Mucosa of gallbladder (tissue), 1 donor: ENCODE measurements around the gene NHSL1. TPM values are rescaled to one million over a fixed set of nuclear protein-coding genes. Genes with fewer than 3 reads are reported as not detected.
"Not testable (repeated sequence)": the region's sequence is repeated elsewhere in the genome, so short reads cannot be mapped to it uniquely, and the experiment has no call there.

ENCODE experiments used
- DNase-seq: peaks from one replicate; pipeline ENCODE4 v3.0.0-alpha.2; 2020; ENCODE audit warnings: low spot score
- total RNA-seq: library from RNA; stranded (reverse); gene quantifications from one replicate; pipeline ENCODE4 v1.2.1, GENCODE V29; 2021
- donor health status: DM: no; HTN: no; CAD: no.

Gene NHSL1
- total RNA-seq, 1 donor from 2014 or later = 44.3 TPM

DNA sequence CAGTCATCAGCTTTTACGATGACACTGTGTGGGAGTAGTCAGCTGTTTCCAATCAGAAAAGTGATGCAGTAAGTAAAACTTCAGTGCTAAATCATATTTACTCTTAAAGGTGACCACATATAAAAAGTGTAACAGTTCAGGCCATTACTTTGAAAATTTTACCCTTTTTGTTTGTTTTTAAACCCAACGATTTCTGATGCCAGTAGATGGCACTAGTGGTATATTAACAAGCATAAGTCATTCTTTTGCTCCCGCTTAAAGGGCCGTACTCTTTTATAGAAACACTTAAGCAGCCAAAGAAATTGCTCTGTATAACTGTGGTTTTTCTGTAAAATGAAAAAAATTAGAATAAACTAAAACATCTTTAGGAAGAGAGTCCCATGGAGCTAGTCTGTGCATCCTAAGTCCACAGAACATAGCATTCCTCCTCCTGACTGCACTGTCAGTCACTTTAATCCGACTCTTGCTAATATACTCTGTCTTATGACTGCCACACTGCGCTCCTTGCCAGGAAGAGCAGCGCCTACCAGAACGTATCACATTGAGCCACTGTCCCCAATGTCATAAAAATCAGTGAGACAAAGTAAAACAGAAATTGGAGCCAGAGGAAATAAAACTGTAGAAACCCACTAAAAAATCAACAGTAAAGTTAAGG lies 70.2 kb downstream of the NHSL1 start:
- DNase-seq = no peak

DNA sequence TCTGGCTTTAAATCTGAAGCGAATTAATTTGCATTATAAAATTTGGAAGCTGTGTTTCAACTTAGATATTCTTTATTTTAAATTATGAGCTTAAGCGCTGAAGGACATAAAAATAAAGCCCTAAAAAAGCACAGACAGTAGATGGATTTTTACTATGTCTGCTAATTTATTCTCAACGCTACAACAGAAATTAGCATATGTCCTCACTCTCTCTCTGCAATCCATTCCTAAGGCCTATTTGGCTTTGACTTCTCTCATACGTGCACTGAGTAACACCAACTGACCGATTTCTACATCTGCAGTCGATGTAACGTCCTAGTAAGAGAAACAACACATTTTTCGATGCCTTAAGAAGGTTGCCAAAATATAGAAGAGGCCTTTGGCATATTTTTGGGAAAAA lies 71.6 kb downstream of the NHSL1 start:
- DNase-seq = no peak

DNA sequence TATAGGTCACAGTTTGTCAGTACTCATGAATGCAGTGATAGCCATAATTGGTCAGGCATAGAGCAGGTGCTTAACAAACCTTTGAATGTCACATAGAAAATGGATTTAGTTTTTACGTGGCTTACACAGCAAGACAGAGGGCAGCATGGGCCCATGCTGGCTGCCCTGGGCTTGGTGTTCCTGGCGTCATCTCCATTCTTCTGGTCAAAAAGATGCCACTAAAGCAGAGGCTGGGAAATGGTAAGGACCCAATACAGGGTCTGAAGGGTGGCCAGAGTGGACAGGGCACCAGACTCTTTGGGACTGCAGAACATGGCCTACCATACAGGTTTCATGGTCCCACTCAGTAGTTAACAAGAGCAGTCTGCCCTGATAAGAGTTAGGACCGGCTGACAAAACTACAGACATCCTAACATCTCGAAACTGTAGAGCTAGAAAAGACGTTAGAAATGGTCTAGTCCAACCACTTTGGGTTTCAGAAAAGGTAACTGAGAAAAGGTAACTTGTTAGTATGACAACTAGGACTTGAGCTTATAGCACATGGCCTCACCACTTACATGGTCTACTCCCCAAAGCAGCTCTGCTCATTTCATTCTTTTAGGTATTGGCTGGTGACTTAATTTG lies 72.7 kb downstream of the NHSL1 start:
- DNase-seq = no peak

DNA sequence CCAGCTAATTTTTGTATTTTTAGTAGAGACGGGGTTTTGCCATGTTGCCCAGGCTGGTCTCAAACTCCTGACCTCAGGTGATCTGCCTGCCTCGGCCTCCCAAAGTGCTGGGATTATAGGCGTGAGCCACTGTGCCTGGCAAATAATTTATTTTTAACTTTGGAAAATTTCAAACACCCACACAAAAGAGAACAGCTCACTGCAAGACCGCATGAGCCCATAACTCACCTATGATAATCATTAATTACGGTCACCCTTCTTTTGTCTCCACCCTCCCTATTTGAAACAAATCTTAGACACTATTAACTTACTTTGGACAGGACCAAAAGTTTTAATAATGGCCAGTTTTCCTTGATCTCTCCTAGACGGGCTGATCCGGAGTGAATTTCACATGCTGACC lies 74.0 kb downstream of the NHSL1 start:
- DNase-seq = not testable (repeated sequence)

DNA sequence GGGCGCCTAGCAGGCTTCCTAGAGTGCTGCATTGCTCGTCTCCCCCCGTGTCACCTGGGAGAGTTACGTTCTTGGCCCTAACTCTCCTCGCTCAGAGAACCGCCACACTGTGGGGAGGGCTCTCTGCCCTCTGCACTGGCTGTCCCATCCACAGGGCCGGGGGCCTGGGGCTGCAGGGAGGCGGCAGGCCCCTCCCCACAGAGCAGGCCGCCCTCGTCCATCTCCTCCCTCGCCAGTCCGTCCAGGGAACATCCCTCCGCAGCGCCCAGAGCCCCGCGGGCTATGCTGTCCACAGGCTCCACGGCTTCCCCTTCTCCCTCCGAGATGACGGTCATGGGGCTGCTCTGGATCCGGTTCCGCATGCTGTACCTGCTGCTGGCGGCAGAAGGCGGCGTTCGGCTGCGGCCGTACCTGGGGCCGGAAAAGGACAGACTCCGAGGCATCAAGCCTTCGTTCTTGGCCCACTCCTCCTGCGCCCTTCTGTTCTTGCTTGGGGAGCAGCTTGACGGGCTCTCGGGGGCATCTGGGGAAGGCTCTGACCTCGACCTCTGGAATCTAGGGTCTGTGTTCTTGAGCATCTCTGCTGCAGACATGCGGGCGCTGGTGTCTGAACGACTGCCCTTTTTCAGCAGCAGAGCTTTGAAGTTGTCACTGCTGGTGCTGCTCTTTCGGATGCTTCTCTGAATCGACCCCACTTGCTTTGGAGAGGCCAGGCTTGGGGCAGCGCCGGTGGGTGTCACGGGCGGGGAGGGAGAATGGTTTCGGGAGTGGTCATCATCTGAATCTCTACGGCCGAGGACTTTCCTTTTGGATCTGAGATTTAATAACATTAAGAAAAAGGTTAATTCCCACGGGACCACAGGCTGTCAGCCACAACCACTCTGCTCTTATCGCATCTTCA lies 75.0 kb downstream of the NHSL1 start:
- DNase-seq = no peak

DNA sequence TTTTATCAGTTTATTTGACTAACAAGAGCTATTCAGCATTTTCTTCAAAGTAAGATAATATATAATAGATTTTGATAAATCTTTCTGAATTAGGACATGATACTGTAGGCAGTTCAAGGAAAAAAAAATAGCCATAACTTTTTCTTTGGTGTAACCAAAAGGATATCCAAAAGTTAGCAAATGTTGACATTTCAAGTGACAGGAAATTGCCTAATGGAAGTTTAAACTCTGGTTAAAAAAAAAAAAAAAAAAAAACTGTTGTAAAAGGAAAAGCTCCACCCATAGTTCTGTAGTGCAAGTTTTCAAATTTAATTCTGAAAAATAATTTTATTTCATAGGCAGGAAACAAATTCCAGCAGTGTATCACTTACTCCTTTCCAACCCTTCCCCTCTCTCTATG lies 76.4 kb downstream of the NHSL1 start:
- no peak for DNase-seq

DNA sequence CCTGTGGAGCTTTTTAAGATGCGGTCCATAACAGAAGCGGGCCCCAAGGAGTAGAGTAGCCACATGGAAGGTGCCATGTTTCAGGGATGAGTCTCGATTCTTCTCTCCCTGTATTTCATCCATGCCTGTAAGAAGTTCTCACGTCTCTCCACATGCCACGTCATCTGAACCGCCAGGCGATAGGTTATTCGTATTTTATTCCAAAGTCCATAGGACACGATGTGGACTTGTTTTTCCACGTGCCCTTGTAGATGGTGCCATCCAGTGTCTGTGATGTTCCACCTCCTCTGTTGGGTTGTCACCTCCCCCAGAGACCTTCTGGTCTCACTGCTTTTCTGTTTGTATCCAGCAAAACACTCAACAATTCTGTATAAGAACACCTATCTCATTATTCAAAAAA lies 77.7 kb downstream of the NHSL1 start:
- DNase-seq = no peak

DNA sequence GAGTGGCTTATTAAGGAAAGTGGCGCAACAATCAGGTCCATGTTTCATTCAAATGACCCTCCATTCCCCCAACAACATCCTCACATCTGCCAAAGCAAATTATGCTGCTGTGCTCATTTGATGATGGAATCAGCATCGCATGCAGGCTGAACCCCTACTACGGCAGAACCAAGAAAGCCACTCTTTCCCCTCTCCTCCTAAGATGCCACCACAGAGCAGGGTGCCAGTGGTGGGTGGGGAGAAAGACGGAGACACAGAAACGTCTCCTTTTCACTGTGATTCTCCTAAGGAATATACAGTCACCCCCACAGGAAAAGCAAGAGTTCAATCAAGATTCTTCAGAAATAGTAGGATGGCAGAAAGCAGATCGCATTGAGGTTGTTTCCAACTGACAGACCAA lies 78.2 kb downstream of the NHSL1 start:
- no peak for DNase-seq

DNA sequence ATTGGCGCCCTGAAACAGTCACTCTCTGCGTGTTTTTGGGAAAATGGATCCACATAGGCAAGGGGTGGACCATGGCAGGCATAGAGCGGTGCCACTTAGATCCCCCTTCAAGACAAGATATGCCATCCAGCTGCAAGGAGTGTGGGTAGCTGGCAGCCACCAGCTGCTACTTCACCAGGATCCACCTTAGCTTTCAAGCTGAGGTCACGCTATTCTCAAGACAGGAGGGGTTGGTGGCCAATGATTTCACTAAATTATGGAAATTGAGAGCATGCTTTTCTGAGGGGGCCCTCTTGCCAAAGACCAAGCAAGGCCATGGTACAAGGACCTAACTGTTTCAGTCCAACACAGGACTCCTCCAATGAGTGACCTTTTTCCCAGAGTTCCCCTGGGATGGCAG lies 78.9 kb downstream of the NHSL1 start:
- no peak for DNase-seq

DNA sequence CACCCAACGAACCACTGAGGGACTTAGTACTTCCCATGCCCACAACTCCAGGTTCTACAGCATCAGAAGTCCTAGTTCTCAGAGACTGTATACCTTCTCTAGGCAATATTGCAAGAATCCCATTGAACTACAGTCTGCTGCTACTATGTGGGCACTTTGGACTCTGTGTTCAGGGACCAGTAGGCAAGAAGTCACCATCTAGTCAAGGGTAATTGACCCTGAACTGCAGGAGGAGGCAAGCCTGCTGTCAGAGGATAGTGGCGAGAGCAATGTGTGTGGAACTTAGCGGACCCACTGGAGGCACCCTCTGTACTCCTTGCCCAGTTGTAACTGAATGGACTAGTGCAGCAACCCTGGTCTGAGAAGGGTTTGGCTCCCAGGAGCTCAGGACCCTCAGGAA lies 79.5 kb downstream of the NHSL1 start:
- DNase-seq = no peak

DNA sequence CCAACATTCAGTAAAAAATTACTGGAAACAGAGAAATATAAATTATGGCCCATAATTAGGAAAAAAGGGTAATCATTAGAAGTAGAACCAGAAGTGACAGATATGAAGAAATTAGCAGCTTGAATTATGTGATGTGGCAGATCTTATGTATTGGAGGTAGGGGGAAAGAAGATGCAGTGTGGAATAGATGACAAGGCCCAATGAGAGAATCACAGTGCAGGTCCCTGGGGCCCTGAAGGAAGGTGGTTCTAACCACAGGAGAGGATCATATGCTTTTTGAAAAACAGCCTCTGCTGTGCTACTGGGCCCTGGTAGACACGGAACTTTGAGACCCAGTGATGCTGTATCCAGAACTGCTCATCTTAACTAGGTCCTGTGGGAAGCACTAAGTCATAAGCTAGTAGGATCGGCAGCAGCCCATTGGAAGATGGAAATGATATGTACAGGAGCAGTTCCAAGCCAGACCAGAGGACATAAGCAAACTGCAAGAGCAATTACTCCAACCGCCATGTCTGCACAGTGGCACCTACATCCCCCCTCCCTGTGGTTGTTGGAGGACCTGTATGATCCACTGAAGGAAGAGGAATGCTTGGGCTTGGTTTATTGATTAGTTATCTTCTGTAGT lies 81.1 kb downstream of the NHSL1 start:
- no peak for DNase-seq

DNA sequence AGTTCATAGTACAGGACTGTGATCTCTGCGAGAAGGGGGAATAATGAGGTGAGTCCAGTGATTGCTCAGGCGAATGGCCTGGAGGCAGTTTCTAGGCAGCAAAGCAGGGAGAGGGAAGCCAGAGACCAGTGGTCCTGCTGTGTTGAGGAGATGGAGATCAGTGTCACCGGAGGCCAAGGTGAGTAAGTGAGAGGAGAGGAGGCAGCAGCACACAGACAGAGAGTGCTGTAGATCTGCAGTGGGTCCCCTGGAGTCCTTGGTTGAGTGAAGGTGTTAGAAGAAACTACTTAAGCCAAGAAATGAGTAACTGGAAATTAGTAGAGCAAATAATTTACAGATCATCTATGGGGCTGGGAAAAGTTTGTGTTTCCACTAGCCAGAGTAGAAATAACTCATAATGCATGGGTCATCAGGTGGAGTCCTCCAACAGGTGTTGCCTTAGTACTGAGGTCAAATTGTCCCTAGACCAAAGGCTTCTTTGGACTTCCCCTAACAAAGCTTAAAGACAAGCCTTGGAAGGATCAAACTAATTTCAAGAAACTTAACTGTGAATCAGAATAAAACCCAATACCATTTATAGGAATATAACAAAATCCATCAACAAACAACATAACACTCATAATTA lies 81.7 kb downstream of the NHSL1 start:
- DNase-seq = no peak

DNA sequence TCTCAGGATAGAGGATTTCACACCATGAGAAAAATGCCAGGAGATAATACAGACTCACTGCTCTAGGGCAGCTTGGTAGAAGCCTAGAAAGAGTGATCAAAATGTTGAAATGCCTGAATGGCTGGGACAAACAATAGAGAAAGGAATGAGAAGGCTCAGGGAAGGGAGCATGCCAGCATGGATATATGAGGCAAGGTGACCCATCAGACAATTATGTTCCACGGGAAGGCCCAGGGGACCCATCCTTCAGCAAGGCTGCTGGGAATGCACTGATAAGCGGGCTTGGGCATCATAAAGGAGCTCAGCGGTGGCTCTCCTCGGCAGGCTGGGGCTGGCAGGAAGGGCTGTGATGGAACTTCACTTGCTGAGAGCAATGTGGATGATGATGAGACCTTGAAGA lies 83.1 kb downstream of the NHSL1 start:
- no peak for DNase-seq

DNA sequence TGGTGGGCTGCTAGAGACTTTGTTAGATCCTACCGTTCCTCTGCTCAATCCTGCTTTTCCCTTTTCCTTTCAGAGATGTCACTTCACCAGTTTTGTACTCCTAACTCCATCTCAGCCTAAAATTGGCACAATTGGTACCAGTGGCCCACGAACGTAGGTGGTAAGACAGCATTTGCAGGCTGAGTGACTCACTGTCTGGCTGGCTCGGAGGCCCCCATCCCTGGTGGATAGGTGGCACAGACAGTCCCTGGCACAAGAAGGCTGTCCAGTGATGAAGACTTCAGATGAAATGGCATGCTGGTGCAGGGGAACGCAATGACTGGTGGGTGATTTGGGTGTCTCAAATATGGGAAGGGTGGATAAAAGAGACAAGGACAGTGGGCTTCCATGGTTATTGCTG lies 84.2 kb downstream of the NHSL1 start:
- no peak for DNase-seq

DNA sequence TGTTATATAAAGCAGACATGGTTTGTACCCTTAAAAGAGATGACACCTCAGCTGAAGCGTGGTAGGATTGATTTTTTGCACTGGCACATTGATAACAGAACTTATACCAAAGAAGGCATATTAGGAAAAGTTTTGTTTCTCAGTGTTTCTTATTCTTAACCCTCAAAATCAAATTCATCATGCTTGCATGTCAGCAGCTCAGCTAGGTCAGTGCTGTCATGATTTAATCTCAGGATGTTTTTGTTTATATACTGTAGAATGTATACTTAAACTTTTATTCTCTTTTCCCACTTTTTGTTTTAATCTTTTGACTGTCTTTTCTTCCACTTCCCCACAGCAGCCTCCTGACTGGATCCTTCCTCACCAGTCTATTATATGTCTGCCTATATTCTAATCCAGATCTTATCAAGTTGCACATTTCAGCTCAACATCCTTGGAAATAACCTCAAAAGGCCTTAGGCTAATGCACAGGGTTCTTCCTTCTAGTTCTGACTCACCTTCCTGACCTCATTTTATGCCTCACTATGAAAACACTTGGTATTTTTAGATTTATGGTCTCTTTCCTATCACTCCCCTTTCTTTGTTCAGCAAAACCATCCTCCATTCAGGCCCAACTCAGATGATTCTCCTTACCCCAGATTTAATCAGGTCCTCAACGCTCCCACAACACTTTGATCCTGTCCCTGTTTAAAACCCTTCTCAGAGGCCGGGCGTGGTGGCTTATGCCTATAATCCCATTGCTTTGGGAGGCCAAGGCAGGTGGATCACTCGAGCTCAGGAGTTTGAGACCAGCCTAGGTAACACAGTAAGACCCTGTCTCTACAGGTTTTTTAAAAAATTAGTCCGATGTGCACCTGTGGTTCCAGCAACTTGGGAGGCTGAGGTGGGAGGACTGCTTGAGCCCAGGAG lies 88.1 kb downstream of the NHSL1 start:
- no peak for DNase-seq

DNA sequence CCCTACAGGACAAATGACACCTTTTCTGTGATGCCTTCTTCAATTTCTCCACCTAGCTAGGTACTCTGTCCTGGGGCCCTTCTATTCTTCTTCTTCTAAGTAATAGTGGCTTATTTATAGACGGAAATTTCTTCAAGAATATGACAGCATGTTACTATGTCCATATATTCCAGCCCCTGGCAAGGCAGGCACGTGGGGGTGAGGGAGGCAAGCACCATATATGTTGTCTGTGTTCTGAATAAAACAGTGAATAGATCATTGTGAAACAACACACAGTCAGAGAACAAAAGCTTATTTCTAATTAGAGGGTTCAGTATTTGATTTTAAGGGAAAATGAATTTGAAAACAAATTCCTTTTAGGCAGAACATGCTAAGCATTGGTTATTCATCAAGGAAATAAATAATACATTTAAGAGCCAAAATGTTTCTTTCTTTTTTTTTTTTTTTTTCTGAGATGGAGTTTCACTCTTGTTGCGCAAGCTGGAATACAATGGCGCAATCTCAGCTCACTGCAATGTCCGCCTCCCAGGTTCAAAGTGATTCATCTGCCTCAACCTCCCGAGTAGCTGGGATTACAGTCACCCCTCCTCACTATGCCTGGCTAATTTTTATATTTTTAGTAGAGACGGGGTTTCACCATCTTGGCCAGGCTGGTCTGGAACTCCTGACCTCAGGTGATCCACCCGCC lies 89.1 kb downstream of the NHSL1 start:
- DNase-seq = no peak

DNA sequence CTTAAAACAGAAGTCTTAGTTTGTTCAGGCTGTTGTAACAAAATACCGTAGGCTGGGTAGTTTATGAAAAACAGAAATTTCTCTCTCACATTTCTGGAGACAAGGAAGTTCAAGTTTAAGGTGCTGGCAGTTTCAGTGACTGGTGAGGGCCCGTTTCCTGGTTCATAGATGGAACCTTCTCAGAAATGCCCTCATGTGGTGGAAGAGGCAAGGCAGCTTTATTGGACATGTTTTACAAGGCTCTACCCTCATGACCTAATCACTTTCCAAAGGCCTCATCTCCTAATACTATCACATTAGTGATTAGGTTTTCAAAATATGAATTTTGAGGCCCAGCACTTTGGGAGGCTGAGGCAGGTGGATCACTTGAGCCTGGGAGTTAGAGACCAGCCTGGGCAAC lies 92.9 kb downstream of the NHSL1 start:
- DNase-seq = peak; percentile 42

DNA sequence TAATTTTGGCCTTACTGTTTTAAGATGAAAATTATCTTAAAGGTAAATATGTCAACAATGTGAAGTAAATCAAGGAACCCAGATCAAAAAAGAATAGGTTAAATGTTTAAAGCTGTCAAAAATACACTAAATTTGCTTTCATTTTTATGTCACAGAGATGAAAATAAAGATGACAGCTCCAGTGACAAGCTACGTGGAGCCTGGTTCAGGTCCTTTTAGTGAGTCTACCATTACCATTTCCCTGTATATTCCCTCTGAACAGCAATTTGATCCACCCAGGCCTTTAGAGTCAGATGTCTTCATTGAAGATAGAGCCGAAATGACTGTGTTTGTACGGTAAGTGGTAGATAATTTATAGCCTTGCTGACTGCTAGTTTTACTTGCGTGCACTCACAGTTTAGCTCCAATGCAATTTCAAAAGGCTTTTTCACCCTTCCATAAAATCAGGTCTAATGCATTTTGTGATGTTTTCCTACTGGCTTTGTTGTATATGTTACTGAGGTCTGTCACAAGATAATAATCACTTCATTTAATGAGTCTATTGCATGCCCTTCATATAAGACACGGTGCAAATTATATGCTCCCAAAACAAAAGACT lies 93.4 kb downstream of the NHSL1 start:
- DNase-seq = no peak

DNA sequence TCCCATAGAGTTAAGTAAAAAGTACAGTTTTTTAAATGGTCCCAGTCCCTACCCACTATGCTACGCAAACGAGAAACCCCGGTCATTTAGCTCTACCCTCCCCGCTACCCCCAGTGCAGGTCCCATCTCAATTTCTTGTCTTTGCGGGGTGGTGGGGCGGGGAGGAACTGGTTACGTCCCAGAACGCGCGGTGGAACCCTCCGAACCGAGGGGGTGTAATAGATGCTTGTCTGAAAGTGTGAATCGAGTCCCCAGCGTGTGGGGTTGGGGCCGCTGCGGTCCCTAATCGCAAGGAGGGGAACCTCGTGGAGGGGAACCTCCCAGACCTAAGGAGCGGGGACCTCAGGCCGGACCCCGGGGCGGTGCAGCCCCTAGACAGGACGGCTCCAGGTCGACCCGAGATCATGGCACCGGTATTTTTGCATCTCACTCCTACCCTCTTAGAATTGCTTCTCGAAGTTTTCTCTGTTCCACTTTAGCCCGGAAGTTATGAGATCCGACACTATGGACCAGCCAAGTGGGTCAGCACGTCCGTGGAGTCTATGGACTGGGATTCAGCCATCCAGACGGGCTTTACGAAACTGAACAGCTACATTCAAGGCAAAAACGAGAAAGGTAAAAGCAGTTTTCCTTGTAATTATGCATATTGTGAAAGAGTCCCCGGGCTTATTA lies 94.5 kb downstream of the NHSL1 start:
- DNase-seq = no peak
